Stimulated activated CD4-positive, alpha-beta T cell treated with anti-CD3 and anti-CD28 coated beads, Interleukin-2, amount 100 ng/mL, for 48 hours (primary cell): ENCODE measurements around the gene TMEM60.
"Not testable (repeated sequence)": the region's sequence is repeated elsewhere in the genome, so short reads cannot be mapped to it uniquely, and the experiment has no call there.

Experiments
- DNase-seq, 2 donors: peaks; one replicate each; pipeline ENCODE4 v3.0.0-alpha.2; 2020

Gene TMEM60

DNA sequence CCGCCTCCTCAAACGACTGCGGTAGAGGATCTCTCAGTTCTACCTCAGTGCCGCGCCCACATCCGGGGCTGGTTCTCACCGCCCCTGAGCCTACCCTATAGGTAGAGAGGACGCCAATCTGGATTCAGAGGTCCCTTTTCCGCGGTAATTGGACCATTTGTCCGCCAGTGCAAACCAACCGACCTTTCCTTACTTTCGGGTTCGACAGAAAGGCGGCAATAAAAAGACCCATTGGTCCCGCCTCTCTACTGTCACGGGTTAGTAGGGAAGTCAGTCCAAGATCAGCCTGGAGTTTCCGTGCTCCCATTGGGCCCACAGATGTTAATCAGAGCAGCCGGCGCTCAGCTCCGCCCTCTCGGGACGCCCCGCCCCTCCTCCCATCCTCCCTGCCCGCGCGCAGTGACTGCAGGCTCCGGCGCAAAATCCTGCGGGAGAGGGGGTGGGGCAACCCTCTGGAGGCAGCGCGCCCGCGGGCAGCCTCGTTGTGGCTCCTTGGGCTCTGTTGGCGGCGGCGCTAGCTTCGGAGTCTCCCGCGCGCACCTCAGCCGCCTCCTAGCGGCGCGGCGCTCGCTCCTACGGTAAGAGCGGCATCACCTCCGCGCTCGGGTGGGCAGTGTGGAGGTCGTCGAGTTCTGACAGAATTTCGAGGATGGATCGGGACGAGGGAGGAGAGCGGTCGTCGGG, at the start of gene TMEM60, which contains the start of gene PHTF2:
Gene TMEM60 (minus strand): TSS at position 41 of the 684 bp plus-strand sequence. CDS start 4,061 bp downstream, outside the sequence.
Gene PHTF2 (plus strand): TSS at position 380 of the 684 bp plus-strand sequence.
- peak; percentile 81 to 92 for DNase-seq

- DNase-seq, result no peak
These were observed 48.3 kb upstream of the TMEM60 start for GRCh38 chr7:77846317-77847092.

DNA sequence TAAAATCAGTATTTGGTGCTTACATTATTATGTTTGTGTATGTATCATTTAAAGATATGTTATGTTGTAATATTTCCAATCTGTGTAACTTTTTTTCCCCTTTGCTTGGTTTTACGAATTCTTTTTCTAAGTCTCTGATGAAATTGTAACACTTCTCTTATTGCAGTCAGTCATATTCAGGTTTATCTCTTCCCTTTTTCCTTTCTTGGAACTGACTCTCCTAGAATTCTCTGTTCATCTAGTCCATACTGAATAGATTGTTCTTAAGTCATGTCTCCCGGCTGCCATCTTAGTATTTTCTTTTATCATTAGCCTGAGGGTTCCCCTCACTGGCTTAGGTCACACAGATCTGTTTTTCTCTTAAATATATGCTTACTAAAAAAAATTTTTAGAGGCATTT, 45.0 kb upstream of the TMEM60 start:
- no peak for DNase-seq

- DNase-seq, result no peak
These were observed 41.7 kb upstream of the TMEM60 start for GRCh38 chr7:77839919-77840318.

DNA sequence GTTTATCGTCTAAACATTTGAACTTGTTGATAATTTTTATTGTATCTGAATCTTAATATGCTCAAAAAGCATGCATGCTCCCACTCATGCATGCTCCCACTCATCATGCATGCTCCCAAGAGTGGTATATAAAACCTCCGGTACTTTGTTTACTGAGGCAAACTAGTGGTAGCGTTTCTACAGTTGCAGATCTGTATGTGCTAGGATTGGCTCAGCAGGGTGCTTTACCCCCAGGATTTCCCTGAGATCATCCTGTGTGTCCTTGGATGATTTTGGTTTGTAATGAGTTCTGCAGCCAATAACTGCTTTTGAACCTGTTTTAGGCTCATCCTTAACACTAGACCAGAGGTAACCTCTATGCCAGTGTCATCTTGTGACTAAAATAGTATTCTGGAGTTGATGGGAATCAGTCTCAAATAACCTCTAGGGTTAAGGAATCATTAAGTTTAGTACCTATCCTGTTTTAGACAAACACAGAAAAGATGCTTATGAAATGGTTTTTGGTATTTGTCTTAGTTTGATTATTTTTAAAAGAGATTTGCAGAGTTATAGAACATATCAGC, 40.8 kb upstream of the TMEM60 start:
- DNase-seq, result no peak

DNA sequence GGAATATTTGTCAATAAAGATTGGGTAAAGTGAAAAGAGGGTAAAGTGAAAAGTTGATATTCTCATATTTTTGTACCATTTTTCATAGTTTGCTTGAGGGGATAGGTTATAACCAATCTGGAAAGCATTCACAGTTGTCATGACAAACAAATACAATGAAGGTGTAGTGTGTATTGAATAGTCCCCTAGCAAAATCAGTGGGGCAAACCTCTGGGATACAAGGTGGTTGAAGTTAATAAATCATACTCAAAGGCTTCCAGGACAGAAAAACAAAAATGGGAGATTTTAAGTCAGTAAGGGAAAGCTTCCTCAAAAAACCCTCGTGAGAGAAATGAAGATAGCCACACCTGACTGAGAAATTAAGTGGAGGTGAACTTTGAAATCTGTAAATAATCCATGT, 39.7 kb upstream of the TMEM60 start:
- DNase-seq, result no peak

GRCh38 chr7:77837275-77837674, 39.0 kb upstream of the TMEM60 start:
- DNase-seq, result no peak

- not testable (repeated sequence) for DNase-seq
These were observed 38.2 kb upstream of the TMEM60 start for GRCh38 chr7:77836425-77836824.

- no peak for DNase-seq
These were observed 34.9 kb upstream of the TMEM60 start for GRCh38 chr7:77833136-77833535.

GRCh38 chr7:77831953-77832352, 33.7 kb upstream of the TMEM60 start:
- no peak for DNase-seq

DNA sequence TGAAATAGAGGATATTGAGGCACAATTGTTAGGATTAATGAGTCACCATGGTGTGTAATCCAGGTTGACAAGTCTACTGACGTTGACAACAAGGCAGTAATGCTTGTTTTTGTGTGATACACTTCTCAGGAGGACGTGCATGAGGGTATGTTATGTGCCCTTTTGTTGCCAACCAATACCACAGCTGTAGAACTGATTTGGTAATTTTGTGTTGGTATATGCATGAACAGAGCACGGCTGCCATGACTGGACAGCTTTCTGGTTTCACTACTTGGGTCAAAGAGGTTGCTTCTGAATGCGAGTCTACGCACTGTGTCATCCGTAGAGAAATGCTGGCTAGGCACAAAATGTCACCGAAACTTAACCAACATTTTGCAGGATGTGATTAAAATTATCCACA, 33.2 kb upstream of the TMEM60 start:
- peak; percentile 10 to 26 for DNase-seq

- DNase-seq, result no peak
These were observed 32.6 kb upstream of the TMEM60 start for GRCh38 chr7:77830649-77831355.

- DNase-seq, result no peak
These were observed 29.8 kb upstream of the TMEM60 start for GRCh38 chr7:77827999-77828398.

DNA sequence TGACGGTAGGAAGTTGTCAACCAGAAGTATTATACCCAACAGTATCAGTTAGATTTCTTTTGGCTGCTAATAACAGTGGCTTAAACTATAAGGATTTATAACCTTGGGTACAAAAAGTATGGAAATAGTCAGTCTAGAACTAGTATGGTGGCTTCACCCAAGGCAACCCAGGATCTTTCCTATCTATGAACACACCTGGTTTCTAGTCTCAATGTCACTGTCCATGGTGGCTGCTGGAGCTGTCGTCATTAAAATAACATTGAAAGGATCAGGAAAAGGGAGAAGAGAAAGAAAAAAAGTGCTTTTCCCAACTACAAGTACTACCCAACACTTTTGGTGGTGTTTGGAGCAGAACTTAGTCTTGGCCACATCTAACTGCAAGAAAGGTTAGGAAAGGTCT, 28.1 kb upstream of the TMEM60 start:
- DNase-seq, result no peak

- DNase-seq, result no peak
These were observed 26.9 kb upstream of the TMEM60 start for GRCh38 chr7:77825131-77825530.

- DNase-seq, result no peak
These were observed 26.4 kb upstream of the TMEM60 start for GRCh38 chr7:77824636-77825035.

DNA sequence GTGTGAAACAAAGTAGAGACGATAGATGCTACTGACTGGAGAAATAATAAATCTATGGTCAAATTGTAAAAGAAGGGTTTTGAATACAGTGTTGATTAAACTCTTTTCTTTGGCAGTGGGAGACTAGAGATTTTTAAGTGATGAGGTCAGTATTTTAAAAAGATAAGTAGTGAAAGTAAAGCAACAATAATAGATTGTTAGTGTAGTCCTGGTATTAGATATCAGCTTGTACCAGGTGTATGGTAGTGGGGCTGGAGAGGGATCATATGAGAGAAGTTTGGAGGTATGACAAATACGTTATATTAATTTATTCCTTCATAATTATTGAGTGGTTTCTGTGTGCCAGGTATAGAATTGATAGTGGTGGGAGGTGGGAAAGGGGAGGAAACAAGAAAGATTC, 25.6 kb upstream of the TMEM60 start:
- DNase-seq, result no peak

- DNase-seq, result no peak
These were observed 24.0 kb upstream of the TMEM60 start for GRCh38 chr7:77822269-77822668.

- DNase-seq, result no peak
These were observed 22.7 kb upstream of the TMEM60 start for GRCh38 chr7:77820967-77821366.

GRCh38 chr7:77819021-77819420, 20.8 kb upstream of the TMEM60 start:
- no peak for DNase-seq

GRCh38 chr7:77813180-77813579, 14.9 kb upstream of the TMEM60 start:
- DNase-seq, result no peak

DNA sequence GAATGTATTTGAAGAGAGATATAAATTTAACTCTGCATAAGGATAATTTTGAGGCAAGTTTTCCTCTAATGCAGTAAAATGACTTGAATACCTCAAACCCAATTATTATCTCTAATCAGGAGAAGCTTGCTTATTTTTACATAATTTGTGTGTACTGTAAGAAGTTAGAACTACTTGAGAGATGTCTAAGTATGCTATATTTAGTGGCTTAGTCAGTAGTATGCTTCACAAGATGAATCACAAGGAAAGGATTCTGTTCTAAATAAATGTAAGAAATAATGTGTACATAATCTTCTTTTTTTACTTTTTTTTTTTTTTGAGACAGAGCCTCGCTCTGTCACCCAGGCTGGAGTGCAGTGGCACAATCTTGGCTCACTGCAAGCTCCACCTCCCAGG, 14.1 kb upstream of the TMEM60 start:
- DNase-seq, result no peak

DNA sequence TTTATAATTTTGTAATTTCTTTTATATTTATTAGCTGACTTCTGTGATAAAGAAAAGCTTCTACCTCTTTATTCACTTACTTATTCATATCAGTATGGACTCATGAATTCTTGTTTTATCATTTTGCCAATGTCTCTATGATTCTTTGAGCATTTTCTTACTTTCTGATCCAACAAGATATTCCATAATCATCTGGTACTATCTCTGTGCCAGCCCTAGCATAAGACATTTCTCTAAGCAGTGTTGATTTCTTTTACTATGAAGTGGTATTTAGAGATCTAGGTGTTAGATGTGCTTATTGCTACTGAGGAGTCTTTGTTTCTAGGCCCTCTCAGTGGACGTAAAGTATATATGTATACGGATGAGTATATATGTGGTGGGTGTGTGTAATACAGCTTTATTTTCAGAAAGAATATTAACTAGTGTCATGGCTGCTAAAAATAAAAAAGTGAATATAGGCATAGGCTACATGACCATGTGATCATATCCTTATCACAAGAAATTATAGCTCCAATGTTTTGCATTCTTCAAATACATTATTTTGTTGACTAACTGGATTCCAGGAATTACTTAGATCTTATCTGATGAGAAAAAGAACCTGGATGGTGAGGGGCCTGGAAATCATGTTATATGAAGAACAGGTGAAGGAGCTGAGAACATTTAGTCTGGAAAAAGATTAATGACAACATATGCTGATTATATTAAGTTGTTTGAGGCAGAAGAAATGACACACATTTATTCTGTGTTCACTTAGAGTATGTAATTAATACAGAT, 13.5 kb upstream of the TMEM60 start:
- no peak for DNase-seq
